Upper lobe of right lung (tissue), 1 donor: Measurements from ENCODE around the gene RAB40C. TPM values are rescaled to one million over a fixed set of nuclear protein-coding genes. Genes with fewer than 3 reads are reported as not detected.

ENCODE experiments used
- ATAC-seq: fragments of 200-7000 bp; cut with Tn5 transposase; one replicate; pipeline ENCODE4 v1.9.1; 2020; ENCODE audit warnings: mild to moderate bottlenecking, moderate library complexity
- DNase-seq: peaks from one replicate; pipeline ENCODE4 v3.0.0-alpha.2; 2020
- H3K27ac ChIP-seq: fragments of 200-600 bp; one replicate; pipeline ENCODE4 v1.8.0; 2022
- H3K27me3 ChIP-seq: fragments of 200-600 bp; one replicate; pipeline ENCODE4 v1.8.0; 2022; ENCODE audit warnings: mild to moderate bottlenecking
- H3K36me3 ChIP-seq: fragments of 200-600 bp; one replicate; pipeline ENCODE4 v1.8.0; 2022
- H3K4me1 ChIP-seq: fragments of 200-600 bp; one replicate; pipeline ENCODE4 v1.8.0; 2022
- H3K4me3 ChIP-seq: fragments of 200-600 bp; one replicate; pipeline ENCODE4 v1.8.0; 2022; ENCODE audit warnings: mild to moderate bottlenecking
- H3K9me3 ChIP-seq: fragments of 200-600 bp; one replicate; pipeline ENCODE4 v1.8.0; 2022
- intact Hi-C: fragments of 100-400 bp; cut with DNase I; formaldehyde crosslinking; loops from one replicate; pipeline ENCODE4 v1.11.0; 2022
- total RNA-seq: library from RNA; stranded (reverse); fragmentation: NEBNext Ultra II Directional; extraction: Animal tissue kit (Norgen Biotek cat#: 25700); gene quantifications from one replicate; pipeline ENCODE4 v1.2.1, GENCODE V29; 2021
- TF ChIP-seq, protein P1 (sequence below): fragments of 200-600 bp; IDR thresholded peaks from one replicate; pipeline ENCODE4 v1.8.0; 2022; ENCODE audit warnings: antibody characterized with exemption
- donor health status: DM: no; HTN: yes; CAD: no; lungs with severe emphysema.

The RAB40C gene
- total RNA-seq, 1 donor from 2014 or later, result 47.6 TPM

- Histone ChIP-seq H3K4me3 (no peak overlapping the region), H3K9me3 (no peaks in the 10 kb centered on the region), H3K36me3 (peaks cover 7% of the 10 kb centered on the region), H3K27ac (no peak overlapping the region), H3K4me1 (no peaks in the 10 kb centered on the region), H3K27me3 (no peaks in the 10 kb centered on the region)
- DNase-seq, result no peak
- ATAC-seq, result no peak
- intact Hi-C loops, result no loop called here
- TF ChIP-seq, protein P1, sequence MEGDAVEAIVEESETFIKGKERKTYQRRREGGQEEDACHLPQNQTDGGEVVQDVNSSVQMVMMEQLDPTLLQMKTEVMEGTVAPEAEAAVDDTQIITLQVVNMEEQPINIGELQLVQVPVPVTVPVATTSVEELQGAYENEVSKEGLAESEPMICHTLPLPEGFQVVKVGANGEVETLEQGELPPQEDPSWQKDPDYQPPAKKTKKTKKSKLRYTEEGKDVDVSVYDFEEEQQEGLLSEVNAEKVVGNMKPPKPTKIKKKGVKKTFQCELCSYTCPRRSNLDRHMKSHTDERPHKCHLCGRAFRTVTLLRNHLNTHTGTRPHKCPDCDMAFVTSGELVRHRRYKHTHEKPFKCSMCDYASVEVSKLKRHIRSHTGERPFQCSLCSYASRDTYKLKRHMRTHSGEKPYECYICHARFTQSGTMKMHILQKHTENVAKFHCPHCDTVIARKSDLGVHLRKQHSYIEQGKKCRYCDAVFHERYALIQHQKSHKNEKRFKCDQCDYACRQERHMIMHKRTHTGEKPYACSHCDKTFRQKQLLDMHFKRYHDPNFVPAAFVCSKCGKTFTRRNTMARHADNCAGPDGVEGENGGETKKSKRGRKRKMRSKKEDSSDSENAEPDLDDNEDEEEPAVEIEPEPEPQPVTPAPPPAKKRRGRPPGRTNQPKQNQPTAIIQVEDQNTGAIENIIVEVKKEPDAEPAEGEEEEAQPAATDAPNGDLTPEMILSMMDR, result no peak
Measured at GRCh38 chr16:580141-580945, 9.5 kb upstream of the RAB40C start.

GRCh38 chr16:580946-581498, 8.8 kb upstream of the RAB40C start:
- no peak for ATAC-seq
- no peak for DNase-seq
- no peaks in the 10 kb centered on the region for H3K9me3 ChIP-seq
- H3K27me3 ChIP-seq, result no peaks in the 10 kb centered on the region
- intact Hi-C loops, result no loop called here
- no peak overlapping the region for H3K4me3 ChIP-seq
- no peak overlapping the region for H3K27ac ChIP-seq
- peaks cover under 1% of the 10 kb centered on the region for H3K36me3 ChIP-seq
- TF ChIP-seq, protein P1, result no peak
- H3K4me1 ChIP-seq, result no peaks in the 10 kb centered on the region

DNA sequence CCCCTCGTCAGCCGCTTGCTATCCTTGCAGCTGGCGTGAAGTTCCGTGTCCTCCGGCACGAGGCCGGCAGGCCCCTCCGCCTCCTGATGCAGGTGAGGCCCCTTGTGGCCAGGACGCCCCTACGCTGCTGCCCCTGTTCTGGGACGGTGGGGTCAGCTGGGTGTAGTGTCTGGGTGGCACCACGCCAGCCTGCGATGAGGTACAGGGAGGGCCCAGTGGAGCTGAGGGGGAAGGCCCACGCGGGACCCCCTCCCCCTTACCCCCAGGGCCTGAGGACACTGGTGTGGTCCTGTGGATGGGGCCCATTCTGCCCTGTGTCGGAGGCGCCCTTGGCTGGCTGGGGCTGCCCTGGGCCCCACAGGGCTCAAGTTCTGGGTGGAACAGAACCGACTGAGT, 7.7 kb upstream of the RAB40C start:
- DNase-seq (no peak), ATAC-seq (no peak)
- H3K36me3 ChIP-seq, result no peaks in the 10 kb centered on the region
- no peak overlapping the region for H3K27ac ChIP-seq
- H3K4me3 ChIP-seq, result no peak overlapping the region
- H3K4me1 ChIP-seq, result peaks cover 5% of the 10 kb centered on the region
- no peaks in the 10 kb centered on the region for H3K27me3 ChIP-seq
- no peaks in the 10 kb centered on the region for H3K9me3 ChIP-seq
- intact Hi-C loops, result no loop called here
- TF ChIP-seq, protein P1, result no peak

- intact Hi-C loops, result no loop called here
- H3K4me1 ChIP-seq, result peaks cover 11% of the 10 kb centered on the region
Measured at GRCh38 chr16:582614-583331, 7.1 kb upstream of the RAB40C start.

GRCh38 chr16:583470-583814, 6.4 kb upstream of the RAB40C start:
- H3K36me3 ChIP-seq, result no peaks in the 10 kb centered on the region
- no peak for DNase-seq

More at GRCh38 chr16:582614-583331, 7.1 kb upstream of the RAB40C start:
- Histone ChIP-seq H3K36me3 (no peaks in the 10 kb centered on the region), H3K27me3 (no peaks in the 10 kb centered on the region), H3K4me3 (no peak overlapping the region), H3K9me3 (no peaks in the 10 kb centered on the region), H3K27ac (no peak overlapping the region)
- ATAC-seq, result no peak
- no peak for DNase-seq
- TF ChIP-seq, protein P1, result no peak

More at GRCh38 chr16:583470-583814, 6.4 kb upstream of the RAB40C start:
- no peak for ATAC-seq
- TF ChIP-seq, protein P1, result no peak
- Histone ChIP-seq H3K27me3 (no peaks in the 10 kb centered on the region), H3K9me3 (no peaks in the 10 kb centered on the region), H3K4me1 (peaks cover 17% of the 10 kb centered on the region), H3K4me3 (no peak overlapping the region), H3K27ac (no peak overlapping the region)
- intact Hi-C loops, result no loop called here
